ENCODE measurements around the gene CENPVL3. TPM values are rescaled to one million over a fixed set of nuclear protein-coding genes. Genes with fewer than 3 reads are reported as not detected.

The CENPVL3 gene
- total and polyA plus RNA-seq, 2 experiments from 2014 or later, result 4.4 to 4.8 TPM

- no peak for TF ChIP-seq ZNF462 (CRISPR knock-in tag; IDR thresholded peaks at IDR 0.05)
Measured at GRCh38 chrX:51614353-51615012, 4.2 kb downstream of the CENPVL3 start (continued).

GRCh38 chrX:51608766-51609165 is 9.9 kb downstream of the CENPVL3 start:
- H3K36me3 Mint-ChIP-seq (ENCODE audit: low read depth), result no peaks in the 10 kb centered on the region
- Histone ChIP-seq H3K27ac (ENCODE audit: low read depth) (no peak overlapping the region), H3K79me2 (replicated peaks; ENCODE audit: insufficient read depth) (no peaks in the 10 kb centered on the region), H4K20me1 (replicated peaks; ENCODE audit: insufficient read depth) (no peaks in the 10 kb centered on the region), H3K4me3 (no peak overlapping the region), H3K4me2 (no peak overlapping the region), H3K9me2 (ENCODE audit: insufficient read depth) (no peaks in the 10 kb centered on the region), H3K4me1 (ENCODE audit: insufficient read depth) (no peaks in the 10 kb centered on the region), H3K36me3 (ENCODE audit: insufficient read depth) (no peaks in the 10 kb centered on the region), H3F3A (replicated peaks; ENCODE audit: low read depth) (no peaks in the 10 kb centered on the region), H2AFZ (no peak overlapping the region), H3K27me3 (ENCODE audit: insufficient read depth) (no peaks in the 10 kb centered on the region)
- DNase-seq (ENCODE audit: low spot score) (no peak), ATAC-seq (no peak)
- TF ChIP-seq ZNF462 (CRISPR knock-in tag; IDR thresholded peaks at IDR 0.05), result no peak
- no peak for TF ChIP-seq POLR2AphosphoS5 (IDR thresholded peaks at IDR 0.05; ENCODE audit: low read depth)
- no peak for TF ChIP-seq ZNF114 (CRISPR knock-in tag; IDR thresholded peaks at IDR 0.05)
- TF ChIP-seq JUNB (IDR thresholded peaks at IDR 0.05; ENCODE audit: unreplicated experiment), result no peak
- TF ChIP-seq NANOG (IDR thresholded peaks at IDR 0.05; ENCODE audit: borderline replicate concordance), result no peak
- no peak for TF ChIP-seq STAT1 (IDR thresholded peaks at IDR 0.05; ENCODE audit: unreplicated experiment)
- TF ChIP-seq ETS1 (IDR thresholded peaks at IDR 0.05), result no peak
- no peak for TF ChIP-seq ZNF331 (CRISPR knock-in tag; IDR thresholded peaks at IDR 0.05; ENCODE audit: low read depth)
- H3K9me3 Mint-ChIP-seq, result no peaks in the 10 kb centered on the region
- 0 out of 3 replicates have a peak, but pooled peaks cover 3% of the 10 kb centered on the region for H3K4me1 Mint-ChIP-seq
- no peaks in the 10 kb centered on the region for H3K27me3 Mint-ChIP-seq (ENCODE audit: insufficient read depth, low read depth, poor library complexity)
- no peak overlapping the region for H3K27ac Mint-ChIP-seq
- no peak overlapping the region for H3K4me3 Mint-ChIP-seq

Measured in GM23338 (cell line).